Parathyroid adenoma (tissue), 2 donors: Measurements from ENCODE around the gene STX12.
"Not testable (repeated sequence)": the region's sequence is repeated elsewhere in the genome, so short reads cannot be mapped to it uniquely, and the experiment has no call there.

Source experiments
- H2AFZ ChIP-seq: fragments of 300-600 bp; sonication (generic); one replicate; pipeline ENCODE4 v1.7.0; 2017; ENCODE audit warnings: antibody characterized with exemption, mild to moderate bottlenecking
- H3K27ac ChIP-seq: fragments of 300-600 bp; sonication (generic); one replicate; pipeline ENCODE4 v1.7.0; 2017
- H3K27me3 ChIP-seq: fragments of 300-600 bp; sonication (generic); one replicate; pipeline ENCODE4 v1.7.0; 2017; ENCODE audit warnings: low read length; ENCODE audit not compliant: control insufficient read depth, insufficient read depth
- H3K36me3 ChIP-seq: fragments of 300-600 bp; sonication (generic); one replicate; pipeline ENCODE4 v1.7.0; 2017; ENCODE audit warnings: low read length; ENCODE audit not compliant: control insufficient read depth, insufficient read depth
- H3K4me1 ChIP-seq: fragments of 300-600 bp; sonication (generic); one replicate; pipeline ENCODE4 v1.7.0; 2017; ENCODE audit warnings: control low read depth
- H3K4me2 ChIP-seq: fragments of 300-600 bp; sonication (generic); one replicate; pipeline ENCODE4 v1.7.0; 2017; ENCODE audit warnings: low read length
- H3K4me3 ChIP-seq: fragments of 300-600 bp; sonication (generic); one replicate; pipeline ENCODE4 v1.7.0; 2017; ENCODE audit warnings: low read depth, low read length
- H3K79me2 ChIP-seq: fragments of 300-600 bp; sonication (generic); one replicate; pipeline ENCODE4 v1.7.0; 2017; ENCODE audit warnings: control low read depth
- H3K9ac ChIP-seq: fragments of 300-600 bp; sonication (generic); one replicate; pipeline ENCODE4 v1.7.0; 2017; ENCODE audit warnings: mild to moderate bottlenecking
- H3K9me3 ChIP-seq: fragments of 300-600 bp; sonication (generic); one replicate; pipeline ENCODE4 v1.7.0; 2017; ENCODE audit warnings: low read length; ENCODE audit not compliant: control insufficient read depth
- CTCF ChIP-seq: fragments of 300-600 bp; sonication (generic); IDR thresholded peaks from one replicate; pipeline ENCODE4 v1.7.0; 2017; ENCODE audit warnings: antibody characterized with exemption, mild to moderate bottlenecking
- donor health status: primary hyperparathyroidism.

STX12 gene

GRCh38 chr1:27864264-27864895, 91.4 kb downstream of the STX12 start:
- TF ChIP-seq CTCF, result no peak
- H3K27me3 ChIP-seq, result no peaks in the 10 kb centered on the region
- no peak overlapping the region for H3K4me3 ChIP-seq
- no peaks in the 10 kb centered on the region for H3K36me3 ChIP-seq
- no peaks in the 10 kb centered on the region for H3K9me3 ChIP-seq
- H3K4me1 ChIP-seq, result no peaks in the 10 kb centered on the region
- no peak overlapping the region for H3K9ac ChIP-seq
- no peak overlapping the region for H2AFZ ChIP-seq
- H3K4me2 ChIP-seq, result no peak overlapping the region
- H3K79me2 ChIP-seq, result no peaks in the 10 kb centered on the region
- peak overlapping the region; percentile 39 for H3K27ac ChIP-seq

- Histone ChIP-seq H3K36me3 (no peaks in the 10 kb centered on the region), H3K79me2 (no peaks in the 10 kb centered on the region), H3K27me3 (no peaks in the 10 kb centered on the region), H3K9me3 (no peaks in the 10 kb centered on the region), H3K9ac (no peak overlapping the region), H3K4me1 (no peaks in the 10 kb centered on the region), H3K4me3 (no peak overlapping the region), H3K4me2 (no peak overlapping the region), H3K27ac (no peak overlapping the region), H2AFZ (no peak overlapping the region)
- no peak for TF ChIP-seq CTCF
These were observed 92.8 kb downstream of the STX12 start for GRCh38 chr1:27865821-27866220.

GRCh38 chr1:27868556-27868931, 95.5 kb downstream of the STX12 start:
- Histone ChIP-seq H2AFZ (no peak overlapping the region), H3K9ac (no peak overlapping the region), H3K36me3 (no peaks in the 10 kb centered on the region)

GRCh38 chr1:27868932-27869718, 96.1 kb downstream of the STX12 start:
- Histone ChIP-seq H3K4me1 (no peaks in the 10 kb centered on the region), H2AFZ (no peak overlapping the region), H3K9ac (no peak overlapping the region), H3K36me3 (no peaks in the 10 kb centered on the region), H3K4me2 (no peak overlapping the region), H3K9me3 (no peaks in the 10 kb centered on the region), H3K4me3 (no peak overlapping the region), H3K79me2 (no peaks in the 10 kb centered on the region), H3K27me3 (no peaks in the 10 kb centered on the region), H3K27ac (no peak overlapping the region)
- no peak for TF ChIP-seq CTCF

More at GRCh38 chr1:27868556-27868931, 95.5 kb downstream of the STX12 start:
- TF ChIP-seq CTCF, result no peak
- no peaks in the 10 kb centered on the region for H3K27me3 ChIP-seq
- H3K4me2 ChIP-seq, result no peak overlapping the region
- H3K4me3 ChIP-seq, result no peak overlapping the region
- H3K9me3 ChIP-seq, result no peaks in the 10 kb centered on the region
- no peaks in the 10 kb centered on the region for H3K79me2 ChIP-seq
- H3K4me1 ChIP-seq, result no peaks in the 10 kb centered on the region
- no peak overlapping the region for H3K27ac ChIP-seq

GRCh38 chr1:27869719-27870085, 96.7 kb downstream of the STX12 start:
- Histone ChIP-seq H3K27me3 (no peaks in the 10 kb centered on the region), H2AFZ (no peak overlapping the region), H3K9me3 (no peaks in the 10 kb centered on the region), H3K27ac (no peak overlapping the region), H3K36me3 (no peaks in the 10 kb centered on the region), H3K4me3 (no peak overlapping the region), H3K9ac (no peak overlapping the region), H3K79me2 (no peaks in the 10 kb centered on the region), H3K4me1 (no peaks in the 10 kb centered on the region), H3K4me2 (no peak overlapping the region)
- no peak for TF ChIP-seq CTCF

GRCh38 chr1:27871076-27871475, 98.1 kb downstream of the STX12 start:
- not testable (repeated sequence) for H3K4me2 ChIP-seq, H3K27ac ChIP-seq, H2AFZ ChIP-seq, H3K9ac ChIP-seq, H3K9me3 ChIP-seq, H3K4me1 ChIP-seq, H3K79me2 ChIP-seq, H3K4me3 ChIP-seq, H3K27me3 ChIP-seq, H3K36me3 ChIP-seq
